ENCODE data around the gene THUMPD3. TPM values are rescaled to one million over a fixed set of nuclear protein-coding genes. Genes with fewer than 3 reads are reported as not detected.

Gene THUMPD3
- total and polyA plus RNA-seq, 3 donors from 2014 or later: 55.0 to 140 (median 76.1) TPM

DNA sequence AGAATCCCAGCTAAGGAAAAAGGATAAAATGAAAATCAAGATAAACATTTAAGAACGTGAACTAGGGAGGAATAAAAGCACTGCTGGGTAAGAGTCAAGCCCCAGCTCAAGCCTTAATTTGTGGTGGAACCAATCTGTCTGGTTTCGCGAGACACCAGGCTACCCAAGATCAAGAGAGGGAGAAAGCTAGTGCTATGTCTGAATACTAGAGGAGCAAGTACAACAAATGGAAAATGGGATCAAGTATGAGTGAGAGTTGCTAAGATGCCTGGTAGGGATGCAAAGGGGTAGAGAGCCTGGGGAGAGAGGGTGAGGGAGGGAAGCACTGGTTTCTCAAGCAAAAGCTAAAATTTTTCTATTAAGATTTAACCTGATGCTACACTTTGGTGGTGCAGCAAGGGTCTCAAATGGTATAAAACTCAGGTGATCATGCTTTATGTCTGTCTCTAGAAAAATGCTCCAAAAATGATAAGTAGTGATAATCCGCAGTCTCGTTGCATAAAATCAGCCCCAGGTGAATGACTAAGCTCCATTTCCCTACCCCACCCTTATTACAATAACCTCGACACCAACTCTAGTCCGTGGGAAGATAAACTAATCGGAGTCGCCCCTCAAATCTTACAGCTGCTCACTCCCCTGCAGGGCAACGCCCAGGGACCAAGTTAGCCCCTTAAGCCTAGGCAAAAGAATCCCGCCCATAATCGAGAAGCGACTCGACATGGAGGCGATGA, 32.9 kb downstream of the THUMPD3 start:
- no peak for DNase-seq
- Histone ChIP-seq H3K36me3 (ENCODE audit: low read depth, missing control alignments) (no peaks in the 10 kb centered on the region), H3K27ac (peak overlapping the region; percentile 98 to 99), H3K4me1 (peaks cover 26% of the 10 kb centered on the region), H3K27me3 (no peaks in the 10 kb centered on the region), H3K4me3 (peak overlapping the region; percentile 74 to 83), H3K9me3 (no peaks in the 10 kb centered on the region)
- WGBS, 2 donors: 4 to 6% methylated on average over 15 of the region's 15 CpGs
- TF ChIP-seq POLR2A (IDR thresholded peaks at IDR 0.05): no peak
- TF ChIP-seq, protein P1, sequence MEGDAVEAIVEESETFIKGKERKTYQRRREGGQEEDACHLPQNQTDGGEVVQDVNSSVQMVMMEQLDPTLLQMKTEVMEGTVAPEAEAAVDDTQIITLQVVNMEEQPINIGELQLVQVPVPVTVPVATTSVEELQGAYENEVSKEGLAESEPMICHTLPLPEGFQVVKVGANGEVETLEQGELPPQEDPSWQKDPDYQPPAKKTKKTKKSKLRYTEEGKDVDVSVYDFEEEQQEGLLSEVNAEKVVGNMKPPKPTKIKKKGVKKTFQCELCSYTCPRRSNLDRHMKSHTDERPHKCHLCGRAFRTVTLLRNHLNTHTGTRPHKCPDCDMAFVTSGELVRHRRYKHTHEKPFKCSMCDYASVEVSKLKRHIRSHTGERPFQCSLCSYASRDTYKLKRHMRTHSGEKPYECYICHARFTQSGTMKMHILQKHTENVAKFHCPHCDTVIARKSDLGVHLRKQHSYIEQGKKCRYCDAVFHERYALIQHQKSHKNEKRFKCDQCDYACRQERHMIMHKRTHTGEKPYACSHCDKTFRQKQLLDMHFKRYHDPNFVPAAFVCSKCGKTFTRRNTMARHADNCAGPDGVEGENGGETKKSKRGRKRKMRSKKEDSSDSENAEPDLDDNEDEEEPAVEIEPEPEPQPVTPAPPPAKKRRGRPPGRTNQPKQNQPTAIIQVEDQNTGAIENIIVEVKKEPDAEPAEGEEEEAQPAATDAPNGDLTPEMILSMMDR (IDR thresholded peaks at IDR 0.05): no peak
- intact Hi-C loops (cut with DNase I; ENCODE audit: low total_unique reads): no loop called here

DNA sequence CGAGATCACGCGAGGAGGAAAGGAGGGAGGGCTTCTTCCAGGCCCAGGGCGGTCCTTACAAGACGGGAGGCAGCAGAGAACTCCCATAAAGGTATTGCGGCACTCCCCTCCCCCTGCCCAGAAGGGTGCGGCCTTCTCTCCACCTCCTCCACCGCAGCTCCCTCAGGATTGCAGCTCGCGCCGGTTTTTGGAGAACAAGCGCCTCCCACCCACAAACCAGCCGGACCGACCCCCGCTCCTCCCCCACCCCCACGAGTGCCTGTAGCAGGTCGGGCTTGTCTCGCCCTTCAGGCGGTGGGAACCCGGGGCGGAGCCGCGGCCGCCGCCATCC, 33.4 kb downstream of the THUMPD3 start:
- peak overlapping the region; percentile 98 to 99 for H3K27ac ChIP-seq
- no peaks in the 10 kb centered on the region for H3K36me3 ChIP-seq (ENCODE audit: low read depth, missing control alignments)
- peaks cover 32% of the 10 kb centered on the region for H3K4me1 ChIP-seq
- no peaks in the 10 kb centered on the region for H3K9me3 ChIP-seq
- H3K4me3 ChIP-seq: peak overlapping the region; percentile 74 to 83
- DNase-seq: peak; percentile 94
- no peak for TF ChIP-seq POLR2A (IDR thresholded peaks at IDR 0.05)
- TF ChIP-seq, protein P1 (IDR thresholded peaks at IDR 0.05): no peak
- WGBS, 2 donors: 0 to 3% methylated on average over 5 to 25 of the region's 25 CpGs
- no peaks in the 10 kb centered on the region for H3K27me3 ChIP-seq
- intact Hi-C loops (cut with DNase I; ENCODE audit: low total_unique reads): no loop called here

DNA sequence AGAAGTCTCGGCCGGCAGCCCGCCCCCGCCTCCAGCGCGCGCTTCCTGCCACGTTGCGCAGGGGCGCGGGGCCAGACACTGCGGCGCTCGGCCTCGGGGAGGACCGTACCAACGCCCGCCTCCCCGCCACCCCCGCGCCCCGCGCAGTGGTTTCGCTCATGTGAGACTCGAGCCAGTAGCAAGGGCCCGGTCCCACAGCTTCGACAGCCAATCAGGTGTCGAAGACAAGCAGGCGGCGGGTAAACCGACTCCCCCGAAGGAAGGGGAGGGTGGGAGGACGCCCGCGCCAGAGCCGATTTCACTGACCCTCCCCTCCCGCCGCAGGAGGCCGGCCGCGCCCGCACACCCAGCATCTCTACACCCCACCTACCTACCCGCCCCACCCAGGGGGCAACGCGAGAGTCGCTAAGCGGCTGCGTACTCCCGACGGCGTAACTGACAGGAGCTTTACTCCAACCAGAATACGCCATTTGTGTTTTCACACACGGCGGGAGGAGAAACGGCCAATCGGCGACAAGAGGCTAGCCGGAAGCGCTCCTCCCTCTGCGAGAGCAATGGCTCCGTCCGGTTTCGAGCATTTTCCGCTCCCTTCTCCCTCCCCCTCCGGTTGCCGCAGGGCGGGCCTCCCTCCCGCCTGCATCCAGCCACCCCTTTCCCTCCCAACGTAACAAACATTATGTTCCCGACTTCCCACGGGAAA, 33.9 kb downstream of the THUMPD3 start:
- peak; percentile 98 for DNase-seq
- TF ChIP-seq, protein P1 (IDR thresholded peaks at IDR 0.05): no peak
- peak; percentile 25 for TF ChIP-seq POLR2A (IDR thresholded peaks at IDR 0.05)
- Histone ChIP-seq H3K36me3 (ENCODE audit: low read depth, missing control alignments) (no peaks in the 10 kb centered on the region), H3K4me1 (peaks cover 37% of the 10 kb centered on the region), H3K9me3 (no peaks in the 10 kb centered on the region), H3K27me3 (no peaks in the 10 kb centered on the region), H3K4me3 (peak overlapping the region; percentile 74 to 83), H3K27ac (peak overlapping the region; percentile 98 to 99)
- WGBS, 2 donors: 0% methylated on average over 44 to 63 of the region's 71 CpGs
- intact Hi-C loops (cut with DNase I; ENCODE audit: low total_unique reads): no loop called here

DNA sequence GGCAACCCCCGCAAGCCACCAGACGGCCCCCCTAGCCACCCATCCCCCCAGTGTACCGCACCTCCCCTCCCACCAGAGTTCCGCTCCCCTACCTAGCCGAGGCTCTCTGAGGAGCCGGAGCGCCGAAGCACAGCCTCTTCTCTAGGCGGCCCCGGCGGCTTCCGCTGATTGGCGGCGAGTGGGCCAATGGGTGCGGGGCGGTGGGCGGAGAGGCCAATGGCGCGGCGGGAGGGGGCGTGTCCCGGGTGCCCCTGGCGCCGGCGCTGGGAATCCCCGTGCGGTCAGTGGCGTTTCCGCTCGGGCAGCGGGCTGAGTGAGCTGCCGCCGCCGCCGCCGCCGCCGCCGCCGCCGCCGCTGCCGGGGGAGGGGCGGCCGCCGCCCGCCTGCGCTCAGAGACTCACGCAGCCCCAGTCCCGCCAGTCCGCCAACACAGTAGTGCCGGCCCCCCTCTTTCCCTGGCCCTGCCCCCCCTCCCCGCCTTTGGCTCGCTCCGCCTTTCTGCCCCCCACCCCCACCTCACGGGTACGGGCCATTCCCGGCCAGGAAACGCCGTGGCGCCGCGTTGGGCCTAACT, 34.6 kb downstream of the THUMPD3 start, which contains the start of gene SETD5:
TSS of gene SETD5 (plus strand) at position 284 of the 574 bp plus-strand sequence. CDS start 31,324 bp downstream, outside the sequence.
- intact Hi-C loops (cut with DNase I; ENCODE audit: low total_unique reads): no loop called here
- H3K36me3 ChIP-seq (ENCODE audit: low read depth, missing control alignments): no peaks in the 10 kb centered on the region
- peak; percentile 98 for DNase-seq
- peak within 1 kb of the TSS; percentile 74 to 83 for H3K4me3 ChIP-seq
- TF ChIP-seq, protein P1 (IDR thresholded peaks at IDR 0.05): peak in 1 of 3 experiments; percentile 12
- TF ChIP-seq POLR2A (IDR thresholded peaks at IDR 0.05): peak; percentile 58
- H3K27me3 ChIP-seq: no peaks in the 10 kb centered on the region
- WGBS, 2 donors: 0 to 3% methylated on average over 6 to 46 of the region's 63 CpGs
- peak within 1 kb of the TSS; percentile 98 to 99 for H3K27ac ChIP-seq
- peaks cover 43% of the 10 kb centered on the region for H3K4me1 ChIP-seq
- H3K9me3 ChIP-seq: no peaks in the 10 kb centered on the region
